ENCODE measurements around the gene CHD5. TPM values are rescaled to one million over a fixed set of nuclear protein-coding genes. Genes with fewer than 3 reads are reported as not detected.

The CHD5 gene
- total RNA-seq, 1 experiment from 2014 or later: 2.4 TPM

GRCh38 chr1:6072774-6073479, 107.2 kb downstream of the CHD5 start:
- Mint-ChIP-seq H3K36me3 (no peaks in the 10 kb centered on the region), H3K4me3 (no peak overlapping the region), H3K4me1 (no peaks in the 10 kb centered on the region), H3K9me3 (no peaks in the 10 kb centered on the region), H3K27ac (no peak overlapping the region), H3K27me3 (ENCODE audit: low read depth) (no peaks in the 10 kb centered on the region)
- TF ChIP-seq, protein P1, sequence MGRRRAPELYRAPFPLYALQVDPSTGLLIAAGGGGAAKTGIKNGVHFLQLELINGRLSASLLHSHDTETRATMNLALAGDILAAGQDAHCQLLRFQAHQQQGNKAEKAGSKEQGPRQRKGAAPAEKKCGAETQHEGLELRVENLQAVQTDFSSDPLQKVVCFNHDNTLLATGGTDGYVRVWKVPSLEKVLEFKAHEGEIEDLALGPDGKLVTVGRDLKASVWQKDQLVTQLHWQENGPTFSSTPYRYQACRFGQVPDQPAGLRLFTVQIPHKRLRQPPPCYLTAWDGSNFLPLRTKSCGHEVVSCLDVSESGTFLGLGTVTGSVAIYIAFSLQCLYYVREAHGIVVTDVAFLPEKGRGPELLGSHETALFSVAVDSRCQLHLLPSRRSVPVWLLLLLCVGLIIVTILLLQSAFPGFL (CRISPR knock-in tag; IDR thresholded peaks at IDR 0.05; ENCODE audit: borderline replicate concordance): no peak
- TF ChIP-seq RELA (CRISPR knock-in tag; IDR thresholded peaks at IDR 0.05; ENCODE audit: borderline replicate concordance) (no peak), ZNF281 (CRISPR knock-in tag; IDR thresholded peaks at IDR 0.05) (no peak), ZNF317 (CRISPR knock-in tag; IDR thresholded peaks at IDR 0.05; ENCODE audit: borderline replicate concordance, low read depth) (no peak), SMAD4 (CRISPR knock-in tag; IDR thresholded peaks at IDR 0.05) (no peak), ZNF138 (CRISPR knock-in tag; conservative IDR thresholded peaks at IDR 0.05) (no peak), ZBTB43 (CRISPR knock-in tag; IDR thresholded peaks at IDR 0.05) (no peak), JAZF1 (CRISPR knock-in tag; IDR thresholded peaks at IDR 0.05) (no peak), MYBL2 (CRISPR knock-in tag; IDR thresholded peaks at IDR 0.05) (no peak), ESRRA (CRISPR knock-in tag; IDR thresholded peaks at IDR 0.05; ENCODE audit: borderline replicate concordance) (no peak), ATF6 (CRISPR knock-in tag; IDR thresholded peaks at IDR 0.05) (no peak), CREB1 (CRISPR knock-in tag; IDR thresholded peaks at IDR 0.05) (no peak), ZNF121 (CRISPR knock-in tag; IDR thresholded peaks at IDR 0.05) (no peak), OVOL2 (CRISPR knock-in tag; IDR thresholded peaks at IDR 0.05; ENCODE audit: borderline replicate concordance) (no peak), ZNF423 (CRISPR knock-in tag; IDR thresholded peaks at IDR 0.05) (no peak), GRHL2 (CRISPR knock-in tag; IDR thresholded peaks at IDR 0.05; ENCODE audit: insufficient replicate concordance, severe bottlenecking) (no peak), FOXP4 (CRISPR knock-in tag; IDR thresholded peaks at IDR 0.05) (no peak), SP1 (CRISPR knock-in tag; conservative IDR thresholded peaks at IDR 0.05) (no peak)
- TF ChIP-seq, protein P2, sequence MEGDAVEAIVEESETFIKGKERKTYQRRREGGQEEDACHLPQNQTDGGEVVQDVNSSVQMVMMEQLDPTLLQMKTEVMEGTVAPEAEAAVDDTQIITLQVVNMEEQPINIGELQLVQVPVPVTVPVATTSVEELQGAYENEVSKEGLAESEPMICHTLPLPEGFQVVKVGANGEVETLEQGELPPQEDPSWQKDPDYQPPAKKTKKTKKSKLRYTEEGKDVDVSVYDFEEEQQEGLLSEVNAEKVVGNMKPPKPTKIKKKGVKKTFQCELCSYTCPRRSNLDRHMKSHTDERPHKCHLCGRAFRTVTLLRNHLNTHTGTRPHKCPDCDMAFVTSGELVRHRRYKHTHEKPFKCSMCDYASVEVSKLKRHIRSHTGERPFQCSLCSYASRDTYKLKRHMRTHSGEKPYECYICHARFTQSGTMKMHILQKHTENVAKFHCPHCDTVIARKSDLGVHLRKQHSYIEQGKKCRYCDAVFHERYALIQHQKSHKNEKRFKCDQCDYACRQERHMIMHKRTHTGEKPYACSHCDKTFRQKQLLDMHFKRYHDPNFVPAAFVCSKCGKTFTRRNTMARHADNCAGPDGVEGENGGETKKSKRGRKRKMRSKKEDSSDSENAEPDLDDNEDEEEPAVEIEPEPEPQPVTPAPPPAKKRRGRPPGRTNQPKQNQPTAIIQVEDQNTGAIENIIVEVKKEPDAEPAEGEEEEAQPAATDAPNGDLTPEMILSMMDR (IDR thresholded peaks at IDR 0.05): no peak
- ChIA-PET POLR2A (no interaction called here), CTCF (interaction anchor here (1.9 to 2.1 kb wide), 2 partner anchors 10 to 20 kb away, joined by 6 to 10 read pairs; no protein-coding TSS in a partner anchor)
- DNase-seq (ENCODE audit: low spot score): no peak
- no peak for ATAC-seq
